ENCODE measurements around the gene LUC7L. TPM values are rescaled to one million over a fixed set of nuclear protein-coding genes. Genes with fewer than 3 reads are reported as not detected.

Gene LUC7L
- polyA plus RNA-seq, 2 of the 4 experiments (the other 2 are of a cell fraction) = 51.6 to 67.6 TPM

DNA sequence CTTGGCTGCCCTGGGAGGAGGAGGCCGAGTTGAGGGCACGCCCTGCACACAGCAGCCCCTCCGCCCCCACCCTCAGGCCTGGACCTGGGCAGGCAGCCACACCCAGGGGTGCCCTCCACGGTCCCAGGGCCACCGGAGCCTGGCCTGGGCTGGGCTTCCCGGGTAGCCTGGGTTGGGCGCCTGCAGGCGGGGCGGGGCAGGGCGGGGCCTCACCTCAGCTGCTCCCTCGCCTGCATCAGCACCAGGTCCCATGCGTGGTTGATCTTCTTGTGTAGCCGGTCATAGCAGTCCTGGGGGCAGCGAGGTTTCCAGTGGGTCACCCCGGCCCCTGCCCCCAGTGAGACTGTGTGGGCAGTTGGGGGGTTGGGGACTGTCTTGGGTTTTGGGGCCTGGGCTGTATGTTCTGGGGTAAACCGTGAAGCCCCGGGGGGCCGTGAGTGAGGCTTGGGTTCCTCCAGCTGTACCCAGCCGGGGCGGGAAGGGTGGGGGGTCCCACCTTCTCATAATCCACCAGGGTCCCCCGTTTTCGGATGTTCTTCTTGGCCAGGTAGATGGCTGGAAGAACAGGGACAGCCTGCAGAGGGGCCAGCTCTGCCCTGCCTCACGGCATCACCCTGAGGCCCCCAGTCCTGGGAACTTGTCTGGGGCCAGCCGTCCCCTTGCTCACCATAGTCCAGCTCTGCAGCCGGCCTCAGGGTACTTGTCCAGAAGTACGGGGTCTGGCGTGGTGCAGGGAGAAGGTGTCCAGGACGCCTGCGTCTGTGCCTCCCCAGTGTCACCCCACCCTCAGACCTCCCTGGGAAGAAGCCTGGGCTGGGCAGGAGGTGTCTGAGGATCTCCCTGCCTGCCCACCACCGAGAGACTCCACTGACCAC lies 44.5 kb upstream of the LUC7L start:
- ChIA-PET CTCF (no interaction called here), POLR2A (interaction anchor here (0.5 kb wide), 1 partner anchor 79 kb away, joined by 3 read pairs; the partner anchor contains the start of gene AXIN1)
- FAIRE-seq = no peak
- Histone ChIP-seq H3K4me1 (peaks cover 25% of the 10 kb centered on the region), H3K4me3 (no peak overlapping the region), H3K4me2 (peak overlapping the region; percentile 33), H3K27ac (peak overlapping the region in 1 of 2 experiments; percentile 57; a peak in 2 of 6 replicates), H3K9me3 (no peaks in the 10 kb centered on the region)
- ATAC-seq = peak; percentile 52 to 74; a peak in 5 of 6 replicates
- DNase-seq (ENCODE audit: low read depth in 1 of 2, low spot score in 1 of 2) = peak; percentile 53 to 59
- WGBS (ENCODE audit: missing lambda C conversion rate) = 57% methylated on average over 11 of the region's 30 CpGs
- TF ChIP-seq CEBPB (IDR thresholded peaks at IDR 0.05) (no peak), MAZ (IDR thresholded peaks at IDR 0.05; ENCODE audit: borderline replicate concordance, low read depth, low read length) (no peak), TFCP2L1 (CRISPR knock-in tag; IDR thresholded peaks at IDR 0.05) (no peak), ZC3H11A (IDR thresholded peaks at IDR 0.05) (no peak)

GRCh38 chr16:272633-273546 lies 43.6 kb upstream of the LUC7L start:
- 79% methylated on average over 21 of the region's 36 CpGs for WGBS (ENCODE audit: missing lambda C conversion rate)
- CTCF ChIA-PET = no interaction called here
- DNase-seq (ENCODE audit: low read depth in 1 of 2, low spot score in 1 of 2) = no peak
- FAIRE-seq = no peak
- POLR2A ChIA-PET = no interaction called here
- peak overlapping the region; percentile 33 for H3K4me2 ChIP-seq
- ATAC-seq = peak in 1 of 2 experiments; percentile 28; a peak in 4 of 6 replicates
- TF ChIP-seq POLR2AphosphoS2 (conservative IDR thresholded peaks at IDR 0.05; ENCODE audit: low read length) (no peak), HEYL (CRISPR knock-in tag; IDR thresholded peaks at IDR 0.05) (no peak), RCOR1 (IDR thresholded peaks at IDR 0.05; ENCODE audit: low read depth, low read length) (no peak), HES2 (IDR thresholded peaks at IDR 0.05) (no peak)
- TF ChIP-seq, protein P1, sequence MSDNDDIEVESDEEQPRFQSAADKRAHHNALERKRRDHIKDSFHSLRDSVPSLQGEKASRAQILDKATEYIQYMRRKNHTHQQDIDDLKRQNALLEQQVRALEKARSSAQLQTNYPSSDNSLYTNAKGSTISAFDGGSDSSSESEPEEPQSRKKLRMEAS (IDR thresholded peaks at IDR 0.05) = no peak
- peak overlapping the region in 1 of 2 experiments; percentile 57; a peak in 2 of 6 replicates for H3K27ac ChIP-seq
- no peak overlapping the region for H3K4me3 ChIP-seq
- H3K4me1 ChIP-seq = peaks cover 25% of the 10 kb centered on the region
- H3K9me3 ChIP-seq = no peaks in the 10 kb centered on the region

- FAIRE-seq (no peak), ATAC-seq (no peak), DNase-seq (ENCODE audit: low read depth in 1 of 2, low spot score in 1 of 2) (no peak)
- Histone ChIP-seq H3K4me2 (no peak overlapping the region), H3K9me3 (no peaks in the 10 kb centered on the region), H3K4me1 (peaks cover 25% of the 10 kb centered on the region), H3K27ac (no peak overlapping the region), H3K4me3 (no peak overlapping the region)
- WGBS (ENCODE audit: missing lambda C conversion rate) = 87% methylated on average over 10 of the region's 34 CpGs
- ChIA-PET POLR2A (no interaction called here), CTCF (interaction anchor here (1.0 to 1.4 kb wide), 2 partner anchors 48 to 92 kb away, joined by 3 to 4 read pairs; no protein-coding TSS in a partner anchor)
- TF ChIP-seq FOSB (CRISPR knock-in tag; IDR thresholded peaks at IDR 0.05) = no peak
- TF ChIP-seq ATOH8 (CRISPR knock-in tag; IDR thresholded peaks at IDR 0.05; ENCODE audit: low read depth) = no peak
- TF ChIP-seq GATA3 (IDR thresholded peaks at IDR 0.05; ENCODE audit: borderline replicate concordance) = no peak
- no peak for TF ChIP-seq ZFP36 (IDR thresholded peaks at IDR 0.05; ENCODE audit: borderline replicate concordance, partially characterized antibody)
- no peak for TF ChIP-seq EHF (CRISPR knock-in tag; IDR thresholded peaks at IDR 0.05)
- no peak for TF ChIP-seq ZSCAN20 (CRISPR knock-in tag; IDR thresholded peaks at IDR 0.05)
- TF ChIP-seq FOSL2 (IDR thresholded peaks at IDR 0.05) = no peak
- no peak for TF ChIP-seq FOSL2 (CRISPR knock-in tag; IDR thresholded peaks at IDR 0.05)
- no peak for TF ChIP-seq EHMT2 (IDR thresholded peaks at IDR 0.05; ENCODE audit: low read depth)
- TF ChIP-seq HOXB13 (CRISPR knock-in tag; IDR thresholded peaks at IDR 0.05; ENCODE audit: low read depth) = no peak
- no peak for TF ChIP-seq NR3C1 (IDR thresholded peaks at IDR 0.05)
- no peak for TF ChIP-seq HOXA7 (CRISPR knock-in tag; IDR thresholded peaks at IDR 0.05)
- TF ChIP-seq EP300 (IDR thresholded peaks at IDR 0.05) = no peak
- no peak for TF ChIP-seq ESRRA (IDR thresholded peaks at IDR 0.05; ENCODE audit: borderline replicate concordance, low read length)
- TF ChIP-seq PHF8 (IDR thresholded peaks at IDR 0.05; ENCODE audit: borderline replicate concordance, low read depth) = no peak
- TF ChIP-seq PBX3 (IDR thresholded peaks at IDR 0.05) = no peak
- no peak for TF ChIP-seq ZNF302 (CRISPR knock-in tag; IDR thresholded peaks at IDR 0.05)
- TF ChIP-seq CTCF (IDR thresholded peaks at IDR 0.05) = no peak
Observed at GRCh38 chr16:270381-271255, 41.4 kb upstream of the LUC7L start.
